HG03064 (cell line): ENCODE results near the gene ZNF74.
"Not testable (repeated sequence)": the region's sequence is repeated elsewhere in the genome, so short reads cannot be mapped to it uniquely, and the experiment has no call there.

Experiments used
- ATAC-seq: cut with Tn5 transposase; IDR thresholded peaks from one replicate; pipeline ENCODE4 v1.9.1; 2021; ENCODE audit warnings: low read depth; ENCODE audit not compliant: unreplicated experiment

Gene ZNF74

DNA sequence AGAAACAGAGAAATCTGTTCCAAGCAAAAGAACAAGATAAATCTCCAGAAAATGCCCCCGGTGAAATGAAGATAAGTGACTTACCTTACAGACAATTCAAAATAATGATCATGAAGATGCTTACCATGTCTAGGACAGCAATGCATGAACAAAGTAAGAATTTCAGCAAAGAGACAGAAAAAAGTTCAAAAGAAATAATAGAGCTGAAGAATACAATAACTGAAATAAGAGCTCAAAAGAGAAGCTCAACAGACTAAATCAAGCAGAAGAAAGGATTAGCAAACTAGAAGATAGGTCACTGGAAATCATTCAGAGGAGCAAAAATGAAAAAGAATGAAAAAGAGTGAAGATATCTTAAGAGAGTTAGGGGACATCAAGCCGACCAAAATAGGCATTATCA lies 19.8 kb upstream of the ZNF74 start:
- ATAC-seq, result not testable (repeated sequence)

DNA sequence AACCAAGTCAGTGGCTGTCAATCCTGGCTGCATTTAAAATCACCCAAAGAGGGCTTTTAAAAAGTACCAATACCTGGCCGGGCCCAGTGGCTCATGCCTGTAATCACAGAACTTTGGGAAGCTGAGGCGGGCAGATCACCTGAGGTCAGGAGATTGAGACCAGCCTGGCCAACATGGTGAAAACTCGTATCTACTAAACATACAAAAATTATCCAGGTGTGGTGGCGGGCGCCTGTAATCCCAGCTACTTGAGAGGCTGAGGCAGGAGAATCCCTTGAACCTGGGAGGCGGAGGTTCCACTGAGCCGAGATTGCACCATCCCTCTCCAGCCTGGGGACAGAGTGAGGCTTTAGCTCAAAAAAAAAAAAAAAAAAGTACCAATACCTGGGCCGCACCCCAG lies 17.7 kb upstream of the ZNF74 start:
- ATAC-seq, result not testable (repeated sequence)

DNA sequence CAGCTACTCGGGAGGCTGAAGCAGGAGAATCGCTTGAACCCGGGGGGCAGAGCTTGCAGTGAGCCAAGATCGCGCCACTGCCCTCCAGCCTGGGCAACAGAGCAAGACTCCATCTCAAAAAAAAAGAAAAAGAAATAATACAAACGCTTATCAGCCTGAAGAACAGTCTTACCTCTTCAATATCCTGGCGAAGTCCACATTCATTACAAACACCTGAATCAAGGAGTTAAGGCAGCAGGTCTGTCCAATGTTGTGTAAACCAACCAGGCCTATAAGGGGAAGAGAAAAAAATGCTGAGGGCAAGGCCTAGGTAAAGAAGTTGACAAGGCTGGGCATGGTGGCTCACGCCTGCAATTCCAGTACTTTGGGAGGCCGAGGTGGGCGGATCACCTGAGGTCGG lies 17.0 kb upstream of the ZNF74 start:
- not testable (repeated sequence) for ATAC-seq

DNA sequence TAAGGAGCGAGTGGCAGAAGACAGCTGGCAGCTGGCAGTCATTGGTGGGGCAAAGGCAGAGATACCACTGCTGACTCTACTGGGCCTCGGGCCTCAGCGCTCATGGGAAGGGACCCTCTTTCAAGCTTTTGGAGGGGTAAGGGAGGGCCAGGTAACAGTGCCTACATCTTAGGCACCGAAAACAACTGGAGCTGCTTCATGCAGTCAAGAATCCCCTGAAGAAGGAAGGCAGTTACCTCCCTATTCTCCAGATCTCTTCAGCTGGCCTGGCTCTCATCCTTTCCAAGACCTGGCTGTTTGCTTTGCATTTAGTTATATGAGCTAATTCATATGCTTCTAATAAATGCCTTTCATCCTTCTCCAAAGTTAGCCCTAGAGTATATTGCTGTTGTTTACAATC lies 15.8 kb upstream of the ZNF74 start:
- ATAC-seq, result no peak

DNA sequence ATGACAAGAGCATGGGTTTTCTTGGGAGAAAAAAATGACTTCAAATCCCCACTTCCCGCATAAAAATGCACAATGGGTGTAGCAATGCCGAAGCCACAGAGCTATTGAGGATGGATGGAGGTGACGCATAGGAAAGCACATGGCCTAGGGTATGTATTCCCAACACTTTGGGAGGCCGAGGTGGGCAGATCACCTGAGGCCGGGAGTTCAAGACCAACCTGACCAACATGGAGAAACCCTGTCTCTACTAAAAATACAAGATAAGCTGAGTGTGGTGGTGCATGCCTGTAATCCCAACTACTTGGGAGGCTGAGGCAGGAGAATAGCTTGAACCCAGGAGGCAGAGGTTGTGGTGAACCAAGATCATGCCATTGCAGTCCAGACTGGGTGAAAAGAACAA lies 15.3 kb upstream of the ZNF74 start:
- not testable (repeated sequence) for ATAC-seq

DNA sequence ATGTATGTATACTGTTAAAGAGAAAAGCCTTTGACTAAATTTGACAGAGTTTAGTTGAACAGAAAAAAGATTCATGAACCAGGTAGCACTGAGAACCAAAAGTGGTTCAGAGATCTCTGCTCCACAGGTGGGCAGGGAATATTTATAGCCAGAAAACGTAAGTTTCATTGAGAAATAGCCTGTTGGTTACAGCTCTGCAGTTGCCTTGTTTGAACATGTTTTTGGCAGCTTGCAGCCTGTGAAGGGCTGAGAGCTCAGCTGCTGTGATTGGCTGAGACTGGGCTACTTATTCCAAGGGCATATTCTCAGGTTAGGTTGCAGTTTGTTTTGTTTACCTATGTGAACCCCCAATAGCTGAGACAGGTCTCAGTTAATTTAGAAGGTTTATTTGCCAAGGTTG lies 13.5 kb upstream of the ZNF74 start:
- ATAC-seq, result no peak

DNA sequence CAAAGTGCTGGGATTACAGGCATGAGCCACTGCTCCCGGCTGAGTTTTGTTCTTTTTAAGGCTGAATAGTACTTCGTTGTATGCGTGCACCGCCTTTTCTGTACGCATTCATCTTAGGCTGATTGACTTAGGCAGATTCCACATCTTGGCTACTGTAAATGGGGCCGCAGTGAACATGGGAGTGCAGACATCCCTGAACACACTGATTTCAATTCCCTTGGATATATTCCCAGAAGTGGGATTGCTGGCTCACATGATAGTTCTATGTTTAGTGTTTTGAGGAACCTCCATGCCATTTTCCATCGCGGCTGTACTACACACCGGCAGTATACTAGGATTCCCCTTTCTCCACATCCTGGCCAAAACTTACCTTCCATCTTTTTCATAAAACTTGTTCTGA lies 10.4 kb upstream of the ZNF74 start:
- no peak for ATAC-seq

DNA sequence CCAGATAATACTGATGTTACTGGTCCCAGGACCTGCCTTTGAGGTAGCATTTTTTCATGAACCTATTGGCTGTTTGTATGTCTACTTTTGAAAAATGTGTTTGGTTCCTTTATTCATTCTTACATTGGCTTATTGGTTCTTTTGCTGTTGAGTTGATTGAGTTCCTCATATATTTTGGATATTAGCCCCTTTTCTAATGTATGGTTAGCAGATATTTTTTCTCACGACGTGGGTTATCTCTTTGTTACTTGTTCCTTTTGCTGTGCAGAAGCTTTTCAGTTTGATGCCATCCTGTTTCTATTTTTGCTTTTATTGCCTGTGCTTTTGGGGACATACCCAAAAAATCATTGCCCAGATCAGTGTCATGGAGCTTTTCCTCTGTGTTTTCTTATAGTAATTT lies 9.8 kb upstream of the ZNF74 start:
- ATAC-seq, result no peak

DNA sequence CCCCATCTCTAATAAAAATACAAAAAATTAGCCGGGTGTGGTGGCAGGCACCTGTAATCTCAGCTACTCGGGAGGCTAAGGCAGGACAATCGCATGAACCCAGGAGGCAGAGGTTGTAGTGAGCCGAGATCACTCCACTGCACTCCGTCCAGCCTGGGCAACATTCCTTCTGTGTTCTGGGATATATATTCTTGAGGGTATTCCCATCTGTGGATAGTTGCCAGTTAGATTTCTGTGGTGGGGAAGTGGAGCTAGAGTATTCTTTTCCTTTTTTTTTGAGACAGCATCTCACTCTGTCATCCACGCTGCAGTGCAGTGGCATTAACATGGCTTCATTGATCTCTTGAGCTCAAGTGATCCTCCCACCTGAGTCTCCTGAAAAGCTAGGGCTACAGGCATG lies 9.1 kb upstream of the ZNF74 start:
- ATAC-seq, result no peak

DNA sequence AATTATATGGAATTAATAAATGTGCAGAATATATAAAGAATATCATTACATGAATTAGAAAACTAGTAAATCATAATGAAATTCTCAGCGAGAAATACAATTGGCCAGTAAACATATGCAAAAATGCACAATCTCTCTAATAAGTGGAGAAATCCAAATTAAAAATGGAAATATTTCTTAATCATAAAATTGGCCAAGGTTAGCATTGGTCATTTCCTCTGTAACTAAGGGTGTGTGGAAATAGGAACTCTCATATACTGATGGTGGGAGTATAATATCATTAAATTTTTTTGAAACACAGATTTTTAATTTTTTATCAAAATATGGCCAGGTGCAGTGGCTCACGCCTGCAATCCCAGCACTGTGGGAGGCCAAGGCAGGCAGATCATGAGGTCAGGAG lies 7.6 kb upstream of the ZNF74 start:
- ATAC-seq, result no peak

DNA sequence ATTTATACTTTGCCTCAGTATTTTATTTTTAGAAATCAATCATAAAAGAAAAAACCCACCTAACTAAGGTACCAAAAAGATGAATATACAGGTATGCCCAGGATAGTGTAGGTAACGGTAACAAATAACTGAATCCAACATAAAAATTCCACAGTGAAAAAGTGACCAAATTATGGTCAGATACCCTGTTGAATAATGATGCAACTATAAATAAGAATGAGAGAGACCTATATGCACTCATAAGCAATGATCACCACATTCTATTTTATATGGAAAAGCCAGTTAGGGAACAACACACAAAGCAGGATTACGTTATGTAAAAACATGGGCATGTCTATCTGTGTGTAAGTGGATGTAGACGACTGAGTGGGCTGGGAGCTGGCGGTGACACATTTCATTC lies 7.0 kb upstream of the ZNF74 start:
- ATAC-seq, result no peak

DNA sequence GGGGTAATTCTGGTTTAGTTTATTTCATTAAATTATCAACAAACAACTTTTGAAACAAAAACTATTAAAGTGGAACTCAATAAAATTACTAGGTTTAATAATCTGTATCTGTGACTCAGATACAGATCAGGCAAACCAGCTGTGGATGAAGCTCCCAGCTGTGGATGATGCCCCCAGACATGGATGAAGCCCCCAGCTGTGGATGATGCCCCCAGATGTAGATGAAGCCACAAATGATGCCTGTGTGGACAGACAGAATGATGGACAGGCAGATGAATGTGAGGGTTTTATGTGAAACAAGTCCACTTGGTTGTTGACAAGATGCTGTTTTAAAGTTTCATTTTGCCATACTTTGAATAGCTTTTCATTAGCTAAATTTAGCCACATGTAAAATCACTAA lies 5.8 kb upstream of the ZNF74 start:
- no peak for ATAC-seq

DNA sequence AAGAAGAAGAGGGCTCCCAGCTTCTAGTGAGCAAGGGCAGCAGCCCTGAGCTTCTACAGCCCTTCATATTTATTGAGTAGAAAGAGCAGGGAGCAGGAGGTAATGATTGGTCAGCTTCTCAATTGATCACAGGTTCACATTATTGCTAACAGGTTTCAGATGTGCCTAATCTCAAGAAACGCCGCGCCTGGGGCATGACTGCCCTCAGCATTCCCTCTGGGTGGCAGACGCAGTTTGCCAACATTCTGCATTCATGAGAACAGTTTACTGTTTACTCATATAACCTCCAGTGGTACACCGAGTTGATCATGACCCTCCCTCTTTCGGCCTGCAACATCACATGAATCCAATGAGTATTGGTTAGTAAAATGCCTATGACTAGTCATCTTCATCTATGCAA lies 4.7 kb upstream of the ZNF74 start:
- no peak for ATAC-seq

DNA sequence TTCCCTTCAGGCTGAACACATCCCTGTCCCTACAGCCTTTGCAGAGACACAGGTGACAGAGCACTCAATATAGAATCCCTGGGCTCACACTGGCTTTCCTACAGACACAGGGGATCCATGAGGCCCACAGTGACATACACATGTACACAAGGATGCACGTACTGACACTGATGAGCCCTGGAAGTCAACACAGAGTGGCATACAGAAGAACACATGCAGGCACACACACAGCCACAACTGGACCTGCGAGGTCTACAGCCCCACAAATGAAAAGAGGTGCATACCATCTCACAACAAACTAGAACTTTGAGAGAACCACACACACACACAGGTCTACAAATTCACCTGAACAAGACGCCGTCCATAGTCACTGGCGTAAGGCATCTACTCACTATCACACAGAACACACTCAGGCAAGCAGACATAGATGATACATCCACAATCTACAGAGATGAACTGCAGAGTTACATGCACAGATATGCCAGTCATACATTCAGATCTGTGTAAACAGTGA lies 3.5 kb upstream of the ZNF74 start:
- ATAC-seq, result no peak

DNA sequence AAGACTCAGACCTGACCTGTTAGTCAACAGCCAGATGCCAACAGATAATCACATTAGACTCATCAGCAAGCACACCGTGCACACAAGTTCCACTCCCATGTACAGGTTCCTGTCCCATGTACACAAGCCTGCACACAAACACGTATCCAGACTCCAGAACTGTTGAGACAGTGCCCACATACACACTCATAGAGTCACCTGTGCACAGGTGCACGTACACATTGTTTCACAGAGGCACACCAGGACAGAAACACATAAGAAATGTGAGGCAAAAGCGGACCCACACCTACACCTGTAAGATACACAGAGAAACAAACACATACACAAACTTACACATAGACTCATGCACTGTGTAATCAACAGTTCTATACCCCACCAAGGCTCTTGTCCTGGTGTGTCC lies 2.7 kb upstream of the ZNF74 start:
- ATAC-seq, result no peak

DNA sequence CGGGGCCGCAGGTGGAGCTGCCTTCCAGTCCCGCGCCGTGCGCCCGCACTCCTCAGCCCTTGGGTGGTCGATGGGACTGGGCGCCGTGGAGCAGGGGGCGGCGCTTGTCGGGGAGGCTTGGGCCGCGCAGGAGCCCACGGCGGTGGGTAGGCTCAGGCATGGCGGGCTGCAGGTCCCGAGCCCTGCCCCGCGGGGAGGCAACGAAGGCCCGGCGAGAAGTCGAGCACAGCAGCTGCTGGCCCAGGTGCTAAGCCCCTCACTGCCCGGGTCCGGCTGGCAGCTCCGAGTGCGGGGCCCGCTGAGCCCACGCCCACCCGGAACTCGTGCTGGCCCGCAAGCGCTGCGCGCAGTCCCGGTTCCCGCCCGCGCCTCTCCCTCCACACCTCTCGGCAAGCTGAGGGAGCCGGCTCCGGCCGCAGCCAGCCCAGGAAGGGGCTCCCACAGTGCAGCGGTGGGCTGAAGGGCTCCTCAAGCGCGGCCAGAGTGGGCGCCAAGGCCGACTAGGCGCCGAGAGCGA lies 1.5 kb upstream of the ZNF74 start:
- ATAC-seq, result not testable (repeated sequence)

DNA sequence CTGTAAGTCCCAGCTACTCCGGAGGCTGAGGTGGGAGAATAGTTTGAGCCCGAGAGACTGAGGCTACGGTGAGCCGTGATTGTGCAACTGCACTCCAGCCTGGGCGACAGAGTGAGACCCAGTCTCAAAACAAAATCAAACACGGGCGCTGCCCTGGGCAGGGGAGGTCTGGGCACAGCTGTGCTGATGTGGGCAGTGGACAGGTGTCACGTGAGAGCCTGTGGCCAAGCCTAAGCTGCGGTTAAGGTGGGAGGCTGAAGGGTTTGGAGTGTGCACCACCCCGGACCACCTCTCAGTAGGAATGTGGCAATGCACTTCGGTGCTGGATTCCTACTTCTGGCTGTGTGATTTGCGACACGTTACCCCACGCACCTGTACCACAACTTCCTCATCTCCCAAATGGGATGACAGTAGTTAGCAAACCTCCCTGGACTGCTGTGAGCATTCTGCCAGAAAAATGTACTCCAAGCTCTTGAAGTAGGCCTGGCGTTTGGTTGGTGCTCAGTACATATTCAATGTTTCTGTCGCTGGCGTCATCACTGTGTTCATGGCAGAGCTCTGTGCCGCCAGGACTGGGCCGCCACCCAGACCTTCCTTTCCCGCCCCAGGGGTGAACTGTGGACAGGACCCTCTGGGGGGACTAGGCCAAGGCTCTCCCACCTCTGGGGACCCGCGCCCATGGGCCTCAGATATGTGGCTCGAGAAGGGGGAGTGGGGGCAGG lies 807 bp upstream of the ZNF74 start:
- ATAC-seq, result peak; percentile 12

DNA sequence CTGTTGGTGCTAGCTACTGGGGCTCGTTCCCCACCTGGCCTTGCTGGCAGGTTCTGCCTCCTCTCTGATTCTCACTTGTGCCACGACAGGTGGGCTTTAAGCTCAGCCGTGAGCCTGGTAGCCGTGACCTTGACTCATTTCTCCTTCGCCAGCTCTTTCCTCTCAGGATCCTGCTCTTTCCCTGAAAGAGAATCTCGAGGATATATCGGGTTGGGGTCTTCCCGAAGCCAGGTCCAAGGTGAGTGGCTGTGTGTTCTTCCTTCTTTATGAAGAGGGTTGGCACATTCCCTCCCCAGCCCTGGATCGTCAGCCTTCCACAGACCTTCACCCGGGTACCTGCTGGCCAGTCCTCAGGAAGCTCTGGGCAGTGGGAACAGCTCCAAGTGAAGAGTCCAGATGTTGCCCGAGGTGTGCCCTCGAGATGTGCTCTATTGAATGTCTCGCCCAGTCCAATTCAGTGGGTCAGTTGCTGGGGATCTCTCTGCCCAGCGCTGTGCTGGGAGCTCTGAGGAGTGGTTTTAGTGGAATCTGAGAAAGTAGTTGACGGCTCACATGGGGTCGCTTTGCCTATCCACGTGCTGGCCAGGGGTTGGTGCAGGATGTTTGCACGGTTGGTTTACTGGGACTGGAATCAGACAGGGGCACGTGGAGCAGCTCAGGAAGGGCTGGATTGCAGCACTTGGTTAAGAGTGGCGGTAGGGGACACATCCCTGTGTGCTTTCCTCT lies 1.4 kb downstream of the ZNF74 start:
- no peak for ATAC-seq

DNA sequence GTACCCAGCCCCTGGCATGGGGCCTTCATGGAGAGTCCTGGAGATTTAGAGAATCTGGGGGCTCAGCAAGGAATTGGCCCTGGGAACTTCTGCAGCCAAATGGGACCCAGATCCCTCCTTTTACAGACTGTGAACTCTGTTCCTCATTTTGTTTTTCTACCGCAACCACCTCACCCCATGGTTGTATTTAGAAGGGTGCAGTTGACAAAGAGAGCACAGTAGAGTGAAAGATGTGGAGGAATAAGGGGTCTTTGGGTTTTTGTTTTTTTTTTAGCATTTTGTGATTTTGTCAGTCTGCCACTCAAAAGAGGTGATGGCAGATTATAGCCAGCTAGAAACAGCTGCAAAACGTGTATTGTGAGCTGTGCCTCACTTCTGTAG lies 1.9 kb downstream of the ZNF74 start:
- ATAC-seq, result no peak

DNA sequence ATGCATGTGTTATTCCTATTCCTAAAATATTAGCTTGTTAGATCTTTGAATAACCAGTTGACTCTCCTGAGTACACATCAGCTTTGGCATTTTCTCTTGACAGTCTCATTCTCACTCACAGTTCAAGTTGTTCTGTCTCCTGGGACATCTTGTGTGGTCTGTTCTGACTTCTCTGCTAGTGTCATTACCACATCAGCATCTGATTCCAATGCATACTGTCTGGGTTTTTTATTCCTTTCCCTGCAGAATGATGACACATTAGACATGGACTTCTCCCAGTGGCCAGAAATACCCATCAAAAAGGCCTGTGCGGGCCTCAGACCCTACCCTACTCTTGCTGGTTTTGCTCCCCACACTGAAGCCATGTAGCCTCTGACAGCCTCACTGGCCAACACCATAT lies 2.7 kb downstream of the ZNF74 start:
- ATAC-seq, result no peak

DNA sequence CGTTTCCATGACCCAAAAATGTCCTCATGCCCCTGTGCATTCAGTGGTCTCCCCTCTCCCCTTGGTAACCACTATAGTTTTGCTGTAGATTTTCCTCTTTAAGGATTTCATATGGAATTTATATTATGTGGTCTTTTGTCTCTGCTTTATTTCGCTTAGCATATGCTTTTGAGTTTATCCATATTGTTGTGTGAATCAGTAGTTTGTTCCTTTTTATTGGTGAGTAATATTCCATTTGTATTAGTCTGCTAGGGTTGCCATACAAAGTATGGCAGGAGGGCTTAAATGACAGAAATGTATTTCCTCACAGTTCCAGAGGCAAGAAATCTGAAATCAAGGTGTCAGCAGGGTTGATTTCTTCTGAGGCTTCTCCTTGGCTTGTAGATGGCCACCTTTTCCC lies 3.5 kb downstream of the ZNF74 start:
- ATAC-seq, result no peak

DNA sequence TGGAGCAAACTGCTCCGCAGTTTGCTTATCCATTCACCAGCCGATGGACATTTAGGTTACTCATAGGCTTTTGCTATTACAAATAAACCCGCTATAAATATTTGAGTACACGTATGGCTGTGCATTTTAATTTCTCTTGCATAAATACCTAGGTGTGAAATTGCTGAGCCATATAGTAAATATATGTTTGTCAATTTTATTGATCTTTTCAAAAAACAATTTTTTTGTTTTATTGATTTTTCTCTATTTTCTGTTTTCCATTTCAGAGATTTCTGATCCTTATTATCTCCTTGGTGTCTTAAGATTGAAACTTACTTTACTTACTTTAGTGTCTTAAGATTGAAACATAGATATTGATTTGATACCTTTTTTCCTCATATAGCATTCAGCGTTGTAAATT lies 4.5 kb downstream of the ZNF74 start:
- ATAC-seq, result no peak
